A673 (cell line): ENCODE measurements around the gene NRTN.

Source experiments
- CTCF ChIP-seq: fragments of 300-800, 200-600 bp; sonication (generic); conservative IDR thresholded peaks from 2 replicates; pipeline ENCODE4 v1.5.1; 2017; ENCODE audit warnings: low read depth, mild to moderate bottlenecking, antibody characterized with exemption, low read length, moderate library complexity, mixed read lengths
- EZH2 ChIP-seq: fragments of 200-600 bp; sonication (generic); IDR thresholded peaks from 2 replicates; pipeline ENCODE4 v1.6.1; 2017; ENCODE audit warnings: borderline replicate concordance, low read depth, mild to moderate bottlenecking, mixed read lengths, antibody characterized with exemption, low read length; ENCODE audit not compliant: poor library complexity, severe bottlenecking

DNA sequence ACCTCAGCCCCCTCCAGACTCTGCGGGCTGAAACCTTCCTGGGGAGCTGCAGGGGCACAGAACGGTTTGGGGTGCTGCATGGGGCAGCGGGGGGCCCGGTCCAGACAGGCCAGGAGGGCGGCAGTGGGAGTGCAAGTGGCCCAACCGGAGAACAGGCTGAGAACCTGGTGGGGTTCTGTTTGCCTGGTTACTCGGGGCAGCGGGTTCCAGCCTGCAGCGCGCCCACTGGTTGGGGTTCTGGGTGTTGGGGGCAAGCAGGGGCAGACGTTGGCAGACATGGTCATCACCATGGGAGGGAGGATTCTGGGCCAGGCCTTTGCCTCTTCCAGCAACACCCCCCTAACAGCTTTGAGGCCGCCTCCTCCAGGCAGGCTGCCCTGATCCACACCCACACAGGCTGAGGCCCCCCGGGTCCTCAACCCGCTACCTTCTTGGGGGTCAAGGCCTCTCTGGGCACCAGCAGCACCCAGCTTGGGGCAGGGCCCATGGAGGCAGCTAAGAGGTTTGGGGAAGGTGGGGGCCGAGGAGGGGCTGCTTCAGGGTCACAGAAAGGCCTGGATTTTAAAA is 20.2 kb upstream of the NRTN start, which contains the start of gene PRR22:
- TF ChIP-seq CTCF = no peak
- TF ChIP-seq EZH2 = no peak
